GM18868 (cell line): ENCODE results near the gene RAB8A.
"Not testable (repeated sequence)": the region's sequence is repeated elsewhere in the genome, so short reads cannot be mapped to it uniquely, and the experiment has no call there.

Experiments
- ATAC-seq: cut with Tn5 transposase; IDR thresholded peaks from one replicate; pipeline ENCODE4 v1.9.1; 2021; ENCODE audit warnings: mild to moderate bottlenecking, moderate library complexity; ENCODE audit not compliant: unreplicated experiment

The RAB8A gene

GRCh38 chr19:16167055-16167454 is 55.4 kb downstream of the RAB8A start:
- ATAC-seq: no peak

- no peak for ATAC-seq
Observed at GRCh38 chr19:16168465-16169081, 56.9 kb downstream of the RAB8A start.

GRCh38 chr19:16170134-16170533 is 58.4 kb downstream of the RAB8A start:
- ATAC-seq: no peak

GRCh38 chr19:16175954-16176353 is 64.3 kb downstream of the RAB8A start:
- ATAC-seq: no peak

GRCh38 chr19:16178866-16179265 is 67.2 kb downstream of the RAB8A start:
- ATAC-seq: not testable (repeated sequence)

GRCh38 chr19:16180611-16181010 is 68.9 kb downstream of the RAB8A start:
- ATAC-seq: no peak
